AG08396 (cell line): ENCODE data around the gene PBX4.

ENCODE experiments used
- DNase-seq: peaks from one replicate; pipeline ENCODE4 v3.0.0; 2012; ENCODE audit warnings: low spot score, mixed read lengths

The PBX4 gene

GRCh38 chr19:19649155-19649554 lies 30.7 kb upstream of the PBX4 start:
- no peak for DNase-seq

GRCh38 chr19:19647037-19647835 lies 28.7 kb upstream of the PBX4 start:
- no peak for DNase-seq

DNA sequence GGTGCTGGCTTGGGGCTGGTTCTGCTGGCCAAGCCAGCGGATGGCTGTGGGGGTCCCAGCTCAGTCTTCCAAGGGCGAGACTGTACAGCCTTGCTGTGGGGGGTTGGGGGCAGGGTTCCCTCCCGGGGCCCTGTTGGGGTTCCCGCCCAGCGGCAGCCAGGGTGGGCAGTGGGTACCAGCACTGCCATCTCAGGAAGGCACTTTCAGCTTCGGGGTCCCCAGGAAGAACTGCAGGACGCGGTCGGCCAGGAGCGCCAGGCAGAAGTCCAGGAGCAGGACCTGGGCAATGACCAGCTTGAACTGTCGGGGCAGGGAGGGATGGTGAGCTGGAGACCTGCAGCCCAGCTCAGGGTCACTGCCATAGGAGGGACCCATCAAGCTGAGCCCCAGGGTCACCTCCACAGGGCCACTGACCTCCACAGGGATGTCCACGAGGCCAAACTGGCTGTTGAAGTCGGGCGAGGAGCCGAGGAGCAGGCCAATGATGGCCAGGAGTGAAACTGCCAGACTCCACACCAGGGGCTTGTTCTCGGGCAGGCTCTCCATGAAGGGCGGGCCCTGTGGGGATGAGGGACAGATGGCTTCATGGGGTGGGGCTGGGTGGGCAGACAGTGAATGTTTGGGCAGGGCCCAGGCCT lies 26.9 kb upstream of the PBX4 start:
- DNase-seq: no peak

DNA sequence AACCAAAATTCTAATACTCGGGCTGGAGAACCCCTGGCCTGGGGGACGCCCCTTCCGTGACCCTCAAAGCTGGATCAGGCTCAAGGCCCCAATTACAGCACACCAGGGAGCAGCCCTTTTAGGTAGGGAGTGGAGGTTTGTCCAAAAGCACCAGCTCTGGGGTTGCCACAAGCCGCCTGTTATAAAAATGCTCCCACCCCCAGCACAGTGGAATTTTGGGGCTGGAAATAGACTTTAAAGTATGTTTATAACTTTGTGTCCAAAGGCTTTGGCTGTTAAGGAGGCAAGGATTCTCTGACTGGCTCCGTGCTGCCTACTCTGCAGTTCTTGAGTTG lies 25.5 kb upstream of the PBX4 start:
- DNase-seq: no peak

DNA sequence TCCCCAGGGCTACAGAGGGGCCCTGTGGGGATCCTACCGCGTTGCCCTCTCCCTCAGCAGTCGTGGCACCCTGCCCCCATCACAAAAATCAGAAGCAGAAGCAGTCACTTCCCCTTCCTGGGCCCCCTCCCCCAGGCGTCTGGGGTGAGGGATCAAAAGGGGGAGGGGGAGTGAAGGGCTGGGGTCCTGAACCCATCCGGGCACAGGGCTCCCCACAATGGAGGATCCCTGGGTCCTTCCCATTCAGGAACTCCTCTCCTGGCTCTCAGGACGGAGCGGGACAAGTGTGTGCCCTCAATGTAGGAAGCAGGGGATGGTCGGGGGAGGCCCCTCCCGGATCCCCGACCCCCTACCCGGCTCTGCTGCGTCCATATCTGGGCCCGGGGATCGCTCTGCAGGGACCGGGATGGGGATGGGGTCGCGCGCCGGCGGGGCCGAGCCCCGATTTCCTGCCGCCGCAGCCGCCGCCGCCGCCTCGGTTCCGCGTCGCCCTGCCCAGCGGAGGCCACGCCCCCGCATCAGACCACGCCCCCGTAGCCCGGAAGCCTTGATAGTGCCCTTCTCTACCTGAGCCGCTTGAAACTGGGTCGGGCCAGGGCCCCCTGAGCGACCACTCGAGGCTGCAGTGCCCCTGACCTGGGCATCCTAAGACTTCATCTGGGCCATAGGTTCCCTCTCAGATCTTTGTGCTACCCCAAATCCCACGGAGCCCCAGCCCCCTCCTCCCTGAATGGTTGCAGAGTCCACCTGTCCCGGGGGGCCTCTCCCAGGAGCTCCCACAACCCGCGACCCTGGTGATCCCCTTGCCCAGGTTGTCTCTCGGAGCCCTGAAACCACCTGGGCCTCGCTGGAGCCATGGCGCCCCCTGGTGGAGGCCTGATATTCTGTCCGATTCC lies 24.9 kb upstream of the PBX4 start, which contains the start of gene GMIP:
Gene GMIP, minus strand, starts transcription at position 500 of the 896 bp plus-strand sequence. Its CDS starts 128 bp downstream, at position 372.
- peak; percentile 93 for DNase-seq

DNA sequence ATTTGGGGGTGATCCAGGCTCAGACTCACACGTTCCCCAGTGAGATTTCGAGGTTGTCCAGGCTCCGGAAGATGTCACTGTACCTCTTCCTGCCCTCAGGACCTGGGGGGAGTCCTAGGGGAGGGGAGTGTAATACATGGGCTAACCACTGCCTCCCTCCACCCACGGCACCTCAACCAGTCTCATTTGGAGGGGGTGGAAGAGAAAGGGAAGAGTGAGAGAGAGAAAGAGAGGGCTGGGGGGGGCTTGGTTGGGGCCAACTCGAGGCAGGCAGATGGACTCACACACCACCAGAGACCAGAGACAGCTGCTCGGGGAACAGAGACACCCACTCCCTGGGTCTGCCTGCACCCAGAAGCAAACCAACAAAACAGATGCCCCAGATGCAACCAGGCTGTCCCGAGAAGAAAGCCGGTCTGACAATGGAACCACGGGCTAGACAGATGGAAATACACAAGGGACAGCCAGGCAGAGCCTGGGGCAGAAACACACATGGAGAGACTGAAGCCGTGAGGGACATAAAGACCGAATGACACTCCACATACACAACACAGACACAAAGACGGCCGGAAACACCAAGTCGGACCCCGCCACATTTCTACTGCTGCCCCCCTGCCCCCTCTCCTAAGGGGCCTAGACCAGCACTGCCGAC lies 24.1 kb upstream of the PBX4 start:
- DNase-seq: peak; percentile 56

DNA sequence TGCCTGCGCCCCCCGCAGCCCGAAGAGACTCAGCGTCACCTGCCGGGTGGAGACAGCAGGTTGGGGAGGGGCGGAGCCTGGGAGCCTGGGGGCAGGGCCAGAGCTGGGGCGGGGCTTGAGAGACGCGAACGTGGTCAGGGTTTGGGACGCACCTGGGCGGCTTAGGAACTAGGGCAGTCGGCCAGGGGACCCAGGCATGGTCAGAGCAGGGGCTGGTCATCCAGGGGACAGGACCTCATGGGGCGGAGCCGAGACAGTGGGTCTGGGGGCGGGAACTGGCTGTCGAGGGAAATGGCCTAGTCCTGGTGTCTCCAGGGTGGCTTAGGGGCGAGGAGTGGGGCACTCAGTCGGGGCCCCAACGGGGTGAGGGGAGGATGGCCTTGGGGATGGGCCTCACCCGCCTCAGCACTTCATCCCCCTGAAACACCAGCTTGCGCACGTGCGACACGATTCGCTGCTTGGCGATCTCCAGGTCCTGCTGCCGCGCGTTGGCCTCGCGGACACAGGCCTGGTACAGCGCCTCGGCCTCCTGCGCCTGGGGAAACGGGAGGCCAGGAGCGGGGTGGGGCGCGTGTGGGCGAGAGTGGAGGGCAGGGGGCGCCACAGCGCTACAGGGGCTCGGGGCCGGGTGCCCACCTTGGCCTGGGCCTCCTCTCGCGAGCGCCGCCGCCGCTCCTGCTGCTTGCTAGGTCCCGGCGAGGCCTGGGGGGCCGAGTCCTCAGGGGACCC lies 19.2 kb upstream of the PBX4 start:
- no peak for DNase-seq

GRCh38 chr19:19637186-19637522 lies 18.7 kb upstream of the PBX4 start:
- no peak for DNase-seq

DNA sequence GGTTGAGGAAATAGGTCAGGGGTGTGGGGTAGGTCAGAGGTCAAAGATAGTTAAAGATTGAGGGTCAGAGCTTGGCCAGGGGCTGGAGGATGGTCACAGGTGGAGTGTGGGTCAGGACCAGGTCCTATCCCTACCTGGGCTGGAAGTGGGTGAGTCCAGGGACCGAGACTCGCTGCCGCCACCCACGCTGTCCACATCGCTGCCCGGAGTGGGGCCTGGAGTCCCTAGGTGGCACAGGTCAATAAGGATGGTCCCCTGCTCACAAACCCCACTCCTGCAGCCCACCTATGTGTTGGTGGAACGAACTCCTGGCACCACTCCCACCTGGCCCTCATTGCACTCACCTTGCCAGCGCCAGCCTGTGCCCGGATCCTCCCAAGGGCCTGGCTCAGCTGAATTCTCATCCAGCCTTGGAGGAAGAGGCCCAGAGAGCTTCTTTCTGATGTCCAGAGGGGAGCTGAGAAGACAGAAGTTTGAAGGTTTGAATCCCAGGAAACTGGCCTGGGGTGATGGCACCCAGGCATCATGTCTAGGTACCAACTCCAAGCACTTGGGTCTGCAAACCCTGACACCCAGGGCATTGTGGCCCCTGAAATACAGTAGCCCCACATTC lies 18.2 kb upstream of the PBX4 start:
- no peak for DNase-seq

DNA sequence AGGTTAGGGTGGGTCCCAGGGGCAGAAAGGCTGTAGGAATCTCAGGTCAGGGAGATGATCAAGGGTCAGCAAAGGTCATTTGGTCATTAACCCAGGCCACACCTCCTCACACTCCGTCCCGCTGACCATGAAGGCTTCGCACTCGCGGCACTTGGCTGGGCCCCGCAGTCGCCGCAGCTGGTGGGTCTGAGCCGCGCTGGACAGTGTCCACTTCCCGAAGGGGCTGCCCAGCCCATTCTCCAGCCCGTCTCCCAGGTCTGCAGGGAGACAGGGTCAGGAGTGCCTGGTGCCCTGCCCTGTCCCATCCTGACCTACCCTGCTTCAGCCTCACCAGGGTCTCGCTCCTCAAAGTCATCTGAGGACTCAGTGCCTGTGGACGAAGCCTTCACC lies 16.8 kb upstream of the PBX4 start:
- DNase-seq: no peak

DNA sequence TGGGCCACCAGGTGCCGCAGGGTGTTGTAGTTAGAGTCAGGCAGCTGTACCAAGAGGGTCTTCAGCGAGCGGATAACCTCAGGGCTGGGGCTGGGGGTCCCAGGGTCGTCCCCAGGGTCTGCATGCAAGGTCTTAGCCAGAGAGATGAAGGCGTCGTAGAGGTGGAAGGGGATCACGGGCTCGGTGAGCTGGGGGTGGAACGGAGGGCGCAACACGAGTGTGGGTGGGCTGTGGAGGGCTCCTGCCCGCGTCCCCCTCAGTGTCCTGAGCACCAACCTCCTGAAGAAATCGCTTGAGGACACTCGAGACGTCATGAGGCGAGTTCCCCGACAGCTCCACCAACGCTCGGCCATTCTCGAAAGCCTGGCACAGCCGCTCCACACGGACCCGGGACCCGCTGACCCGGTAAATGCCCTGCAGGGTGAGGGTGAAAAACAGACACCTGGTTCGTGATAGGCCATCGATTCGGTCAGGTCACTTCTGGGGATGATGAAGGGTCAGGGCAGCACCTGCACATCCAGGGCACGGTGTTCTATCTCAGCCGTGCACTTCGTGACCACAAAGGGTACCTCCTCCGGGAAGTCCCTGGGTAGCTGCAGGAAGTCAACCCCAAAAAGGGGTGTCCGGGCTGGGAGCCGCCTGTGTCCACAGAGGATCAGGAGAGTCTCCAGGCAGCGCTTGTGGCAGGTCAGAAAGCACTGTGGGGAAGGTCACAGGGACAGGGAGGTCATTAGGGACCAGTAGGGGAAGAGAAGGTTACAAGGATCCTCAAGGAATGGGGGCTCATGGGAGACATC lies 16.2 kb upstream of the PBX4 start:
- no peak for DNase-seq

GRCh38 chr19:19633711-19634515 lies 15.4 kb upstream of the PBX4 start:
- DNase-seq: no peak

- no peak for DNase-seq
Measured at GRCh38 chr19:19632661-19633060, 14.2 kb upstream of the PBX4 start.

GRCh38 chr19:19631346-19631745 lies 12.9 kb upstream of the PBX4 start:
- DNase-seq: no peak

GRCh38 chr19:19630426-19630825 lies 11.9 kb upstream of the PBX4 start:
- no peak for DNase-seq

DNA sequence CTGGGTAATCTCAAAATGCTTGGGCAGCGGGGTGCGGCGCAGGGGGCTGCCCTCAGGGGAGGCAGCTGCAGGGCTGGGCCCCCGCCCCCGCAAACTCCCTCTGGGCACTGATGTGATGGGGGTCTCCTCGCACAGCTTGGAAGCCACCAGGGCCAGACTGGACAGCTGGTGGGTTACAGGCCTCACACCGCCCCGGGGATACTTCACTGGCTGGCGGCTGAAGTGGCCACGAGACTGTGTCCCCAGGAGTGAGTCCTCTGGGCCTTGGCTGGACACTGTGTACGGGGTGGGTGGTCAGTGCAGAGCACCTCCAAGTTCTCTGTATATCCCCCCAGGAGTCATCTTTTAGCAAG lies 11.6 kb upstream of the PBX4 start:
- DNase-seq: no peak

- no peak for DNase-seq
Measured at GRCh38 chr19:19628501-19629134, 10.1 kb upstream of the PBX4 start.

DNA sequence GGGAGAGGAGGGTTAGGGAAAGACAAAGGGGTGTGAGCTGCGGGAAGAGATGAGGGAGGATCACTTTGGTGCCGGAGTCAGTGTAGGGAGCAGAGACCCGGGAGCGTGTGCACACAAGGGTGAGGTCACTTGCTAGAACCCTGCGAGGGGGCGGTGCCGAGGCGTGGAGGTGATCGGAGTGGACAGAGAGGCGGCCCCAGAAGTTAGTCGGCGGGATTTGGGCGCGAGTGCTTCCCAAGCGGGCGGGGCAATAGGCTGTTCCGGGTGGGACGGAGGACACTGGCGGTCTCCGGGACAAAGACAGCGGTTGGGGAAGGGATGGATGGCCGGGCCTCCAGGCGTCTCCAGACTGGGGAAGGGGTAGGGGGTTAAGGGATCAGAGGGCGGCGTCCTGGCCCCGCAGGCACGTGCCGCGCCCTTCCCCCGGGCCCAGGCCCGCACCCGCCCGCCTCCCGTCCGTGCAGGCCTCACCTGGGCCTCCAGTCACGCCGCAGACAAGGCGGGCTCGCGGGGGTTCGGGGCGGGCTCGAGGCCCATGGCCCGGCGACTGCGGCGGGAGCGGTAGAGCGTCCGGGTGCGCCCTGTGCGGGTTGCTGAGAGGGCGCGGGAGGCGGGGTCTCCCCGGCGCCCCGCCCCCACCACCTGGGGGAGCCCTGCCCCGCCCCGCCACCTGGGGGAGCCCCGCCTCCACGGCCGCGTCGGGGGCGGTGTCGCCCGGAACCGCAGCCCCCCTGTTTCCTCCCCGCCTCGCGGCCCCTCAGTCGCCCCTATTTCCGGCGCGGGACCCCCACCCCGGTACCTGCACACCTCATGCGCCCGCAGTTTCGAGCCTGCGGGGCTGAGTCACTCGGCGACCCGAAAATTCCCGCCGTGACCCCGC lies 9.4 kb upstream of the PBX4 start, which contains the start of gene LPAR2:
Gene LPAR2, minus strand, starts transcription at position 600 of the 880 bp plus-strand sequence. CDS start 945 bp downstream, outside the sequence.
- peak; percentile 59 for DNase-seq
